MV-4-11 (cell line): ENCODE results near the gene CARD10.
"Not testable (repeated sequence)": the region's sequence is repeated elsewhere in the genome, so short reads cannot be mapped to it uniquely, and the experiment has no call there.

ENCODE experiments used
- DNase-seq: peaks from one replicate; lab custom pipeline; 2025; lab: John Stamatoyannopoulos, UW

Gene CARD10

GRCh38 chr22:37527081-37527752 lies 8.0 kb upstream of the CARD10 start:
- not testable (repeated sequence) for DNase-seq

GRCh38 chr22:37526376-37526775 lies 7.2 kb upstream of the CARD10 start:
- no peak for DNase-seq

GRCh38 chr22:37525746-37526350 lies 6.6 kb upstream of the CARD10 start:
- no peak for DNase-seq

GRCh38 chr22:37525073-37525745 lies 6.0 kb upstream of the CARD10 start:
- DNase-seq = peak; percentile 9

GRCh38 chr22:37522482-37522881 lies 3.3 kb upstream of the CARD10 start:
- no peak for DNase-seq

- DNase-seq = no peak
Observed at GRCh38 chr22:37521236-37521739, 2.1 kb upstream of the CARD10 start.

GRCh38 chr22:37520776-37521191 lies 1.6 kb upstream of the CARD10 start:
- no peak for DNase-seq

- DNase-seq = no peak
Observed at GRCh38 chr22:37518509-37519267, 527 bp downstream of the CARD10 start.

- no peak for DNase-seq
Observed at GRCh38 chr22:37517826-37518450, 1.3 kb downstream of the CARD10 start.

- no peak for DNase-seq
Observed at GRCh38 chr22:37516456-37516855, 2.8 kb downstream of the CARD10 start.

- no peak for DNase-seq
Observed at GRCh38 chr22:37515901-37516300, 3.3 kb downstream of the CARD10 start.

GRCh38 chr22:37514526-37515051 lies 4.6 kb downstream of the CARD10 start:
- DNase-seq = no peak

- DNase-seq = no peak
Observed at GRCh38 chr22:37511395-37512104, 7.7 kb downstream of the CARD10 start.

GRCh38 chr22:37510091-37510490 lies 9.1 kb downstream of the CARD10 start:
- DNase-seq = no peak

GRCh38 chr22:37509059-37509860 lies 10.0 kb downstream of the CARD10 start:
- DNase-seq = no peak

- DNase-seq = no peak
Observed at GRCh38 chr22:37508431-37508992, 10.7 kb downstream of the CARD10 start.

- DNase-seq = no peak
Observed at GRCh38 chr22:37507731-37508130, 11.5 kb downstream of the CARD10 start.

GRCh38 chr22:37505989-37506388 lies 13.2 kb downstream of the CARD10 start:
- no peak for DNase-seq

GRCh38 chr22:37505565-37505964 lies 13.7 kb downstream of the CARD10 start:
- DNase-seq = no peak

- no peak for DNase-seq
Observed at GRCh38 chr22:37504964-37505363, 14.3 kb downstream of the CARD10 start.
